ENCODE data around the gene STUM.

The STUM gene

GRCh38 chr1:226535666-226536065 is 12.9 kb upstream of the STUM start:
- Histone ChIP-seq H3K36me3 (replicated peaks; ENCODE audit: insufficient read depth, low read length) (no peaks in the 10 kb centered on the region), H3F3A (ENCODE audit: insufficient read depth, low read length) (no peaks in the 10 kb centered on the region), H3K27me3 (replicated peaks; ENCODE audit: insufficient read depth, low read length) (no peaks in the 10 kb centered on the region), H3K4me1 (ENCODE audit: low read length) (no peaks in the 10 kb centered on the region), H3K27ac (ENCODE audit: low read length) (no peak overlapping the region), H2AFZ (ENCODE audit: low read length) (no peak overlapping the region), H3K9ac (ENCODE audit: low read length) (no peak overlapping the region), H3K79me2 (ENCODE audit: low read length) (no peaks in the 10 kb centered on the region), H3K9me3 (replicated peaks; ENCODE audit: insufficient read depth, low read length) (no peaks in the 10 kb centered on the region), H3K4me3 (ENCODE audit: low read length) (no peak overlapping the region), H4K20me1 (ENCODE audit: insufficient read depth, low read length) (no peaks in the 10 kb centered on the region), H3K9me2 (replicated peaks; ENCODE audit: insufficient read depth, low read length) (no peaks in the 10 kb centered on the region), H3K4me2 (ENCODE audit: low read depth, low read length) (no peak overlapping the region)
- TF ChIP-seq EZH2phosphoT487 (IDR thresholded peaks at IDR 0.05; ENCODE audit: low read length) (no peak), EZH2 (optimal IDR thresholded peaks at IDR 0.05; ENCODE audit: low read depth, low read length) (no peak), CTCF (IDR thresholded peaks at IDR 0.05; ENCODE audit: low read length) (no peak)
- DNase-seq = no peak

GRCh38 chr1:226541231-226541630 is 7.3 kb upstream of the STUM start:
- H3K79me2 ChIP-seq (ENCODE audit: low read length) = no peaks in the 10 kb centered on the region
- no peak for DNase-seq
- H3K4me2 ChIP-seq (ENCODE audit: low read depth, low read length) = no peak overlapping the region
- no peaks in the 10 kb centered on the region for H3K9me3 ChIP-seq (replicated peaks; ENCODE audit: insufficient read depth, low read length)
- no peak for TF ChIP-seq EZH2phosphoT487 (IDR thresholded peaks at IDR 0.05; ENCODE audit: low read length)
- no peak for TF ChIP-seq EZH2 (optimal IDR thresholded peaks at IDR 0.05; ENCODE audit: low read depth, low read length)
- TF ChIP-seq CTCF (IDR thresholded peaks at IDR 0.05; ENCODE audit: low read length) = no peak
- H4K20me1 ChIP-seq (ENCODE audit: insufficient read depth, low read length) = no peaks in the 10 kb centered on the region
- H3K27ac ChIP-seq (ENCODE audit: low read length) = no peak overlapping the region
- H2AFZ ChIP-seq (ENCODE audit: low read length) = no peak overlapping the region
- H3F3A ChIP-seq (ENCODE audit: insufficient read depth, low read length) = no peaks in the 10 kb centered on the region
- no peaks in the 10 kb centered on the region for H3K9me2 ChIP-seq (replicated peaks; ENCODE audit: insufficient read depth, low read length)
- no peak overlapping the region for H3K4me3 ChIP-seq (ENCODE audit: low read length)
- no peak overlapping the region for H3K9ac ChIP-seq (ENCODE audit: low read length)
- no peaks in the 10 kb centered on the region for H3K36me3 ChIP-seq (replicated peaks; ENCODE audit: insufficient read depth, low read length)
- H3K4me1 ChIP-seq (ENCODE audit: low read length) = no peaks in the 10 kb centered on the region
- no peaks in the 10 kb centered on the region for H3K27me3 ChIP-seq (replicated peaks; ENCODE audit: insufficient read depth, low read length)

- H3K9ac ChIP-seq (ENCODE audit: low read length) = no peak overlapping the region
- no peak for DNase-seq
- H3K4me1 ChIP-seq (ENCODE audit: low read length) = no peaks in the 10 kb centered on the region
- no peak overlapping the region for H3K27ac ChIP-seq (ENCODE audit: low read length)
- no peak overlapping the region for H3K4me2 ChIP-seq (ENCODE audit: low read depth, low read length)
- TF ChIP-seq EZH2phosphoT487 (IDR thresholded peaks at IDR 0.05; ENCODE audit: low read length) (no peak), EZH2 (optimal IDR thresholded peaks at IDR 0.05; ENCODE audit: low read depth, low read length) (no peak), CTCF (IDR thresholded peaks at IDR 0.05; ENCODE audit: low read length) (no peak)
- no peaks in the 10 kb centered on the region for H3K79me2 ChIP-seq (ENCODE audit: low read length)
- H3K27me3 ChIP-seq (replicated peaks; ENCODE audit: insufficient read depth, low read length) = no peaks in the 10 kb centered on the region
- no peak overlapping the region for H3K4me3 ChIP-seq (ENCODE audit: low read length)
- H3K9me3 ChIP-seq (replicated peaks; ENCODE audit: insufficient read depth, low read length) = no peaks in the 10 kb centered on the region
- H3K9me2 ChIP-seq (replicated peaks; ENCODE audit: insufficient read depth, low read length) = no peaks in the 10 kb centered on the region
- H3K36me3 ChIP-seq (replicated peaks; ENCODE audit: insufficient read depth, low read length) = no peaks in the 10 kb centered on the region
- H2AFZ ChIP-seq (ENCODE audit: low read length) = no peak overlapping the region
- no peaks in the 10 kb centered on the region for H3F3A ChIP-seq (ENCODE audit: insufficient read depth, low read length)
- no peaks in the 10 kb centered on the region for H4K20me1 ChIP-seq (ENCODE audit: insufficient read depth, low read length)
Measured at GRCh38 chr1:226541631-226542622, 6.6 kb upstream of the STUM start.
